ENCODE data around the gene DEFB113. TPM values are rescaled to one million over a fixed set of nuclear protein-coding genes. Genes with fewer than 3 reads are reported as not detected.

DEFB113 gene, protein sequence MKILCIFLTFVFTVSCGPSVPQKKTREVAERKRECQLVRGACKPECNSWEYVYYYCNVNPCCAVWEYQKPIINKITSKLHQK
- polyA plus RNA-seq (2013) = not detected in 2 replicates

DNA sequence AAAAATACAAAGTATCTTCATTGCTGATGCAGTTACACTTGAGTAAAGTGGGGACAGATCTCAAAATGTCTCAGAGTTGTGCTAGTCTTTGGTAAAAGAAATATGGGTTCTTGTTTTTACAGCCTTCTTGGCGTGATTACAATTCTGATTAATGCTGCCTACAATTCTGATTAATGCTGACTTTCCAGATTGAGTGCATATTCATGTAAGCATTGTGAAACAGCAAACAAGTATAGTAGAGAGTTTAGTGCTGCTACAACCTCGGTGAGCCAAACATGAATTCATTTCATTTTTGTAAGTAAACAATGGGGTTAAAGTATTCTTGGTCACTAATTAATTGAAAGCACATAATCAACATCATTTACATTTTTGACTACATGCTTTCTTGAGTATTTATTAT, at the start of gene DEFB113:
Gene DEFB113, minus strand, starts transcription at position 21 of the 400 bp plus-strand sequence. Its CDS starts 0 bp downstream, at position 21.
- Histone ChIP-seq H2BK5ac (ENCODE audit: low read depth, low read length, poor library complexity) (no peak within 1 kb of the TSS), H2AK5ac (ENCODE audit: low read length) (no peak within 1 kb of the TSS), H4K91ac (ENCODE audit: low read depth, low read length) (no peak within 1 kb of the TSS), H3K9me3 (ENCODE audit: insufficient read depth, low read depth, low read length) (no peaks in the 10 kb centered on the region), H3K36me3 (ENCODE audit: control insufficient read depth in 1 of 2, insufficient read depth in 2 of 2, low read length in 2 of 2) (no peaks in the 10 kb centered on the region), H3K27ac (ENCODE audit: low read depth, low read length) (no peak within 1 kb of the TSS), H3K4ac (ENCODE audit: low read depth, low read length) (no peak within 1 kb of the TSS), H3K4me2 (ENCODE audit: low read length) (no peak within 1 kb of the TSS), H3K23ac (ENCODE audit: low read length) (no peak within 1 kb of the TSS), H4K8ac (ENCODE audit: low read depth, low read length) (no peak within 1 kb of the TSS), H4K12ac (ENCODE audit: low read depth, low read length) (no peak within 1 kb of the TSS), H2BK12ac (ENCODE audit: low read length) (no peak within 1 kb of the TSS), H2BK120ac (ENCODE audit: insufficient read depth, low read length, poor library complexity) (no peak within 1 kb of the TSS), H3K14ac (ENCODE audit: low read length) (no peak within 1 kb of the TSS), H3K79me1 (ENCODE audit: low read length) (no peaks in the 10 kb centered on the region), H2AFZ (ENCODE audit: insufficient read depth, low read length, poor library complexity) (no peak within 1 kb of the TSS), H3K18ac (ENCODE audit: low read length) (no peak within 1 kb of the TSS), H3K9ac (ENCODE audit: low read length) (no peak within 1 kb of the TSS), H3K4me3 (ENCODE audit: low read depth, low read length) (no peak within 1 kb of the TSS), H3K4me1 (ENCODE audit: control insufficient read depth in 1 of 2, insufficient read depth in 2 of 2, low read length in 2 of 2) (no peaks in the 10 kb centered on the region), H3K79me2 (ENCODE audit: control insufficient read depth, insufficient read depth, low read length, poor library complexity) (no peaks in the 10 kb centered on the region), H3K27me3 (ENCODE audit: insufficient read depth, low read length) (no peaks in the 10 kb centered on the region)
- WGBS (ENCODE audit: extremely low coverage, insufficient coverage, insufficient read length) = no CpG with 5 or more reads among the region's 2 CpGs
- DNase-seq = no peak

DNA sequence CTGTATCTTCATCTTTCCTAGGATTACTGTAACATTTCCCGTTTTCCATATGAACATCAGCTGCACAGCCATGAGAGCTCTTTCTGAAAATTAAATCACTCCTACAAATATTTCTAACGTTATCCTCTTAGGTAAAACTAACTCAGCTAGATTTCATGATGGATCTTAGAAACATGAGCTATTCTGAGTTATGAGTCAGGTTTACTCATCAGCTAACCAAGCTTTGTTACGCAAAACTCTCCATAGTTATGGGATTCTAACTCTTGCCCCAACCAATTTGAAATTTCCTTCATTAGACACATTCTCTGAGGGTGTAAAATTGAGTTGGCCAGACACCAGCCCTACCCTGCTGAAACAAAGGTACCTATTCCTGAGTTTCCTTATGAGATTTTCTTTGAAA, 38.4 kb upstream of the DEFB113 start:
- Histone ChIP-seq H3K4me3 (ENCODE audit: low read depth, low read length) (no peak overlapping the region), H3K4me2 (ENCODE audit: low read length) (no peak overlapping the region), H2BK120ac (ENCODE audit: insufficient read depth, low read length, poor library complexity) (no peak overlapping the region), H3K79me1 (ENCODE audit: low read length) (no peaks in the 10 kb centered on the region), H2BK12ac (ENCODE audit: low read length) (no peak overlapping the region), H4K12ac (ENCODE audit: low read depth, low read length) (no peak overlapping the region), H3K4ac (ENCODE audit: low read depth, low read length) (no peak overlapping the region), H3K27ac (ENCODE audit: low read depth, low read length) (no peak overlapping the region), H3K9ac (ENCODE audit: low read length) (no peak overlapping the region), H3K79me2 (ENCODE audit: control insufficient read depth, insufficient read depth, low read length, poor library complexity) (no peaks in the 10 kb centered on the region), H3K9me3 (ENCODE audit: insufficient read depth, low read depth, low read length) (no peaks in the 10 kb centered on the region), H3K4me1 (ENCODE audit: control insufficient read depth in 1 of 2, insufficient read depth in 2 of 2, low read length in 2 of 2) (no peaks in the 10 kb centered on the region), H3K27me3 (ENCODE audit: insufficient read depth, low read length) (no peaks in the 10 kb centered on the region), H3K14ac (ENCODE audit: low read length) (no peak overlapping the region), H3K18ac (ENCODE audit: low read length) (no peak overlapping the region), H4K91ac (ENCODE audit: low read depth, low read length) (no peak overlapping the region), H3K36me3 (ENCODE audit: control insufficient read depth in 1 of 2, insufficient read depth in 2 of 2, low read length in 2 of 2) (no peaks in the 10 kb centered on the region), H2AFZ (ENCODE audit: insufficient read depth, low read length, poor library complexity) (no peak overlapping the region), H4K8ac (ENCODE audit: low read depth, low read length) (no peak overlapping the region), H2BK5ac (ENCODE audit: low read depth, low read length, poor library complexity) (no peak overlapping the region), H3K23ac (ENCODE audit: low read length) (no peak overlapping the region), H2AK5ac (ENCODE audit: low read length) (no peak overlapping the region)
- WGBS (ENCODE audit: extremely low coverage, insufficient coverage, insufficient read length) = no CpG with 5 or more reads among the region's 3 CpGs
- DNase-seq = no peak

DNA sequence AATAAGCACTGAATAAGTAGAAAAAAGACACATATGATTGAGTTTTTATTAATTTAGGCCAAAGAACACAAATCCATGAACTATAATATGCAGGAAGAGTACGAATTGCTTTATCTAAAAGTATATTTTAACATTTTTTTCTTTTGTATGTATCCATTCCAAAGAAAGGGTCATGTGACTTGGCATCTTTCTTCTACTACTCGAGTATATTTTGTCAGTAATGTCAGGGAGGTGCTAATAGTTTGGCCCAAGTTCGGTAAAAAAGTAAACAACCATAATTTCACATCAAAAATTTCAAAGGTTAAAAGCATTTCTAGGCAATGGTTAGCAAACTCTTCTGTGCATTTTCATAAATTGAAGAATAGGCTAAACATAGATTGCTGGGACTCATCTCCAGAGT, 33.7 kb upstream of the DEFB113 start:
- H3K18ac ChIP-seq (ENCODE audit: low read length) = no peak overlapping the region
- H3K23ac ChIP-seq (ENCODE audit: low read length) = no peak overlapping the region
- H3K36me3 ChIP-seq (ENCODE audit: control insufficient read depth in 1 of 2, insufficient read depth in 2 of 2, low read length in 2 of 2) = no peaks in the 10 kb centered on the region
- no peak overlapping the region for H2BK12ac ChIP-seq (ENCODE audit: low read length)
- H3K4me1 ChIP-seq (ENCODE audit: control insufficient read depth in 1 of 2, insufficient read depth in 2 of 2, low read length in 2 of 2) = no peaks in the 10 kb centered on the region
- H3K4me3 ChIP-seq (ENCODE audit: low read depth, low read length) = no peak overlapping the region
- H3K9me3 ChIP-seq (ENCODE audit: insufficient read depth, low read depth, low read length) = no peaks in the 10 kb centered on the region
- DNase-seq = no peak
- H3K14ac ChIP-seq (ENCODE audit: low read length) = no peak overlapping the region
- no peak overlapping the region for H4K12ac ChIP-seq (ENCODE audit: low read depth, low read length)
- no peak overlapping the region for H3K4ac ChIP-seq (ENCODE audit: low read depth, low read length)
- H4K8ac ChIP-seq (ENCODE audit: low read depth, low read length) = no peak overlapping the region
- no peak overlapping the region for H2BK120ac ChIP-seq (ENCODE audit: insufficient read depth, low read length, poor library complexity)
- no peak overlapping the region for H3K9ac ChIP-seq (ENCODE audit: low read length)
- no peak overlapping the region for H3K27ac ChIP-seq (ENCODE audit: low read depth, low read length)
- H3K4me2 ChIP-seq (ENCODE audit: low read length) = no peak overlapping the region
- H2BK5ac ChIP-seq (ENCODE audit: low read depth, low read length, poor library complexity) = no peak overlapping the region
- WGBS (ENCODE audit: extremely low coverage, insufficient coverage, insufficient read length) = no CpG with 5 or more reads among the region's 3 CpGs
- H4K91ac ChIP-seq (ENCODE audit: low read depth, low read length) = no peak overlapping the region
- H2AFZ ChIP-seq (ENCODE audit: insufficient read depth, low read length, poor library complexity) = no peak overlapping the region
- no peaks in the 10 kb centered on the region for H3K27me3 ChIP-seq (ENCODE audit: insufficient read depth, low read length)
- H3K79me2 ChIP-seq (ENCODE audit: control insufficient read depth, insufficient read depth, low read length, poor library complexity) = no peaks in the 10 kb centered on the region
- no peak overlapping the region for H2AK5ac ChIP-seq (ENCODE audit: low read length)
- H3K79me1 ChIP-seq (ENCODE audit: low read length) = no peaks in the 10 kb centered on the region

DNA sequence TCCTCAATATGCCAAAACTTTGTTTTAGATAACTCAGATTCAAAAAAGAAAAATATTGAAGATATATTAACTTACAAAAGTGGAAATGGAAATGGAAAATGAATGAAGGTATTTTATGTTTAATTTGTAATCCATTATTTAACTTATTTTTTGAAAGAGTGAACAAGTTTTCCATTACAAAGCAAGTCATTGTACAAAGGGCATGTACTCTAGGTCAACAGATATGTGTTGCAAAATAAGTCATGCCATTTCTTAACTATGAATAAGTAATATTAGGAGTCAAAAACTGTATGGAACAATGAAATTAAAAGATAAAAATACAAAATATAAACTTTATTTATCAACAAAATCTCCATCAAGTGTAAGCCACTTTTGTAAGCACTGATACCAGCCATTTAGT, 25.9 kb upstream of the DEFB113 start:
- Histone ChIP-seq H3K79me1 (ENCODE audit: low read length) (no peaks in the 10 kb centered on the region), H2AFZ (ENCODE audit: insufficient read depth, low read length, poor library complexity) (no peak overlapping the region), H4K91ac (ENCODE audit: low read depth, low read length) (no peak overlapping the region), H3K27ac (ENCODE audit: low read depth, low read length) (no peak overlapping the region), H3K36me3 (ENCODE audit: control insufficient read depth in 1 of 2, insufficient read depth in 2 of 2, low read length in 2 of 2) (no peaks in the 10 kb centered on the region), H2AK5ac (ENCODE audit: low read length) (no peak overlapping the region), H3K4me2 (ENCODE audit: low read length) (no peak overlapping the region), H3K4me3 (ENCODE audit: low read depth, low read length) (no peak overlapping the region), H2BK120ac (ENCODE audit: insufficient read depth, low read length, poor library complexity) (no peak overlapping the region), H2BK5ac (ENCODE audit: low read depth, low read length, poor library complexity) (no peak overlapping the region), H3K9me3 (ENCODE audit: insufficient read depth, low read depth, low read length) (no peaks in the 10 kb centered on the region), H3K4me1 (ENCODE audit: control insufficient read depth in 1 of 2, insufficient read depth in 2 of 2, low read length in 2 of 2) (no peaks in the 10 kb centered on the region), H4K8ac (ENCODE audit: low read depth, low read length) (no peak overlapping the region), H3K14ac (ENCODE audit: low read length) (no peak overlapping the region), H3K23ac (ENCODE audit: low read length) (no peak overlapping the region), H3K79me2 (ENCODE audit: control insufficient read depth, insufficient read depth, low read length, poor library complexity) (no peaks in the 10 kb centered on the region), H3K27me3 (ENCODE audit: insufficient read depth, low read length) (no peaks in the 10 kb centered on the region), H2BK12ac (ENCODE audit: low read length) (no peak overlapping the region), H3K9ac (ENCODE audit: low read length) (no peak overlapping the region), H3K4ac (ENCODE audit: low read depth, low read length) (no peak overlapping the region), H3K18ac (ENCODE audit: low read length) (no peak overlapping the region), H4K12ac (ENCODE audit: low read depth, low read length) (no peak overlapping the region)
- DNase-seq = no peak

All from trophoblast cell (in vitro differentiated cells and primary cell).